Hepatocyte (in vitro differentiated cells): ENCODE results near the gene EPDR1. TPM values are rescaled to one million over a fixed set of nuclear protein-coding genes. Genes with fewer than 3 reads are reported as not detected.

Experiments
- DNase-seq: peaks from one replicate; pipeline ENCODE4 v3.0.0-alpha.2; 2016; ENCODE audit warnings: low spot score
- H2AFZ ChIP-seq: fragments of 200-600 bp; sonication (generic); 2 replicates; pipeline ENCODE4 v1.6.0; 2016; ENCODE audit warnings: antibody characterized with exemption, mild to moderate bottlenecking
- H3K27ac ChIP-seq: fragments of 200-600 bp; sonication (generic); 2 replicates; pipeline ENCODE4 v1.5.1; 2016; ENCODE audit warnings: mild to moderate bottlenecking
- H3K27me3 ChIP-seq: fragments of 200-600 bp; sonication (generic); 2 replicates; pipeline ENCODE4 v1.6.1; 2016
- H3K36me3 ChIP-seq: fragments of 200-600 bp; sonication (generic); replicated peaks from 2 replicates; pipeline ENCODE4 v1.5.1; 2016; ENCODE audit warnings: low read depth; ENCODE audit not compliant: insufficient read depth
- H3K4me1 ChIP-seq: fragments of 200-600 bp; sonication (generic); 2 replicates; pipeline ENCODE4 v1.5.1; 2016; ENCODE audit warnings: mild to moderate bottlenecking, moderate library complexity; ENCODE audit not compliant: insufficient read depth
- H3K4me2 ChIP-seq: fragments of 200-600 bp; sonication (generic); 2 replicates; pipeline ENCODE4 v1.6.0; 2016
- H3K4me3 ChIP-seq: fragments of 200-600 bp; sonication (generic); 2 replicates; pipeline ENCODE4 v1.5.1; 2016; ENCODE audit warnings: mild to moderate bottlenecking
- H3K79me2 ChIP-seq: fragments of 200-600 bp; sonication (generic); 2 replicates; pipeline ENCODE4 v1.6.0; 2017; ENCODE audit warnings: mild to moderate bottlenecking
- H3K9me2 ChIP-seq: fragments of 200-600 bp; sonication (generic); replicated peaks from 2 replicates; pipeline ENCODE4 v1.6.0; 2017; ENCODE audit warnings: mild to moderate bottlenecking; ENCODE audit not compliant: insufficient read depth
- H3K9me3 ChIP-seq: fragments of 200-600 bp; sonication (generic); 2 replicates; pipeline ENCODE4 v1.5.1; 2016; ENCODE audit warnings: low read depth, mild to moderate bottlenecking
- H4K20me1 ChIP-seq: fragments of 200-600 bp; sonication (generic); 2 replicates; pipeline ENCODE4 v1.6.0; 2016; ENCODE audit warnings: mild to moderate bottlenecking; ENCODE audit not compliant: insufficient read depth, poor library complexity, severe bottlenecking
- EZH2 ChIP-seq: fragments of 200-600 bp; sonication (generic); IDR thresholded peaks from 2 replicates; pipeline ENCODE4 v1.6.1; 2016; ENCODE audit warnings: antibody characterized with exemption, mild to moderate bottlenecking, borderline replicate concordance
- EZH2phosphoT487 ChIP-seq: fragments of 200-600 bp; sonication (generic); IDR thresholded peaks from one replicate; pipeline ENCODE4 v1.6.1; 2018; ENCODE audit warnings: antibody characterized with exemption, mild to moderate bottlenecking, low read depth, moderate library complexity; ENCODE audit not compliant: unreplicated experiment, severe bottlenecking
- WGBS: methylation state at CpG from one replicate; pipeline ENCODE4 v1.1.6; 2016; ENCODE audit warnings: low lambda C conversion rate; ENCODE audit errors: missing lambda C conversion rate; 5-methylcytosine and 5-hydroxymethylcytosine counted together
- polyA plus RNA-seq: library from polyadenylated mRNA; unstranded; fragments of >200 nt; fragmentation: Nextera tagmentation; extraction: Ambion mirVana; gene quantifications from 2 replicates; pipeline ENCODE4 v1.2.1, GENCODE V29; 2016
- total RNA-seq: library from RNA; depleted of rRNA; stranded (reverse); fragments of >200 nt; gene quantifications from 2 replicates; pipeline ENCODE4 v1.2.3, GENCODE V29; 2014
- TF ChIP-seq, protein P1 (sequence below): fragments of 200-600 bp; sonication (generic); IDR thresholded peaks from 2 replicates; pipeline ENCODE4 v1.5.1; 2016; ENCODE audit warnings: antibody characterized with exemption, mild to moderate bottlenecking; ENCODE audit not compliant: poor library complexity

Gene EPDR1
- total and polyA plus RNA-seq, 2 experiments from 2014 or later, result 6.8 to 12.2 TPM

DNA sequence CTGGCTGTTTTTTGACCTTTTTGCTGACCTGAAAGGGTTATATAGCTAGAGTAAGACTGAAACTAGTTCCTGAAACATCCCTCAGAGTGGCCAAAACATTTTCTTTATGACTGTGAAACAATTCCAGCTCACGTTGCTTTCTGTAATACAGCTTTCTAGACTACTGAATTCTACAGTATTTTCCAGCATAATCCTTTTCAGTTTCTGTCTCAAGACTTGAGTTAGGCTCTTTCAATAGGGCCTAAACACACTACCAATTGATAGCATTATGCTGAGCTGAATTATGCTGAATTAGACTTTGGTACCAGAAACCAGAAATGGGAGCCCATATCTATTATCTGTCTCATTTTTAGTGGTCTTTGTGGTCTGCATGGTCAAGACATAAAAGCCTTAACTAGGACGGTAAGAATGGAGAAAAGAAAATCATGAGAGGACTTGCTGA lies 72.6 kb downstream of the EPDR1 start:
- Histone ChIP-seq H3K4me3 (no peak overlapping the region), H2AFZ (no peak overlapping the region), H3K9me2 (no peaks in the 10 kb centered on the region), H3K9me3 (no peaks in the 10 kb centered on the region), H3K4me2 (no peak overlapping the region), H3K4me1 (no peaks in the 10 kb centered on the region), H3K79me2 (no peaks in the 10 kb centered on the region), H3K36me3 (no peaks in the 10 kb centered on the region), H4K20me1 (no peaks in the 10 kb centered on the region), H3K27ac (no peak overlapping the region), H3K27me3 (no peaks in the 10 kb centered on the region)
- no peak for TF ChIP-seq EZH2
- TF ChIP-seq EZH2phosphoT487, result no peak
- TF ChIP-seq, protein P1, sequence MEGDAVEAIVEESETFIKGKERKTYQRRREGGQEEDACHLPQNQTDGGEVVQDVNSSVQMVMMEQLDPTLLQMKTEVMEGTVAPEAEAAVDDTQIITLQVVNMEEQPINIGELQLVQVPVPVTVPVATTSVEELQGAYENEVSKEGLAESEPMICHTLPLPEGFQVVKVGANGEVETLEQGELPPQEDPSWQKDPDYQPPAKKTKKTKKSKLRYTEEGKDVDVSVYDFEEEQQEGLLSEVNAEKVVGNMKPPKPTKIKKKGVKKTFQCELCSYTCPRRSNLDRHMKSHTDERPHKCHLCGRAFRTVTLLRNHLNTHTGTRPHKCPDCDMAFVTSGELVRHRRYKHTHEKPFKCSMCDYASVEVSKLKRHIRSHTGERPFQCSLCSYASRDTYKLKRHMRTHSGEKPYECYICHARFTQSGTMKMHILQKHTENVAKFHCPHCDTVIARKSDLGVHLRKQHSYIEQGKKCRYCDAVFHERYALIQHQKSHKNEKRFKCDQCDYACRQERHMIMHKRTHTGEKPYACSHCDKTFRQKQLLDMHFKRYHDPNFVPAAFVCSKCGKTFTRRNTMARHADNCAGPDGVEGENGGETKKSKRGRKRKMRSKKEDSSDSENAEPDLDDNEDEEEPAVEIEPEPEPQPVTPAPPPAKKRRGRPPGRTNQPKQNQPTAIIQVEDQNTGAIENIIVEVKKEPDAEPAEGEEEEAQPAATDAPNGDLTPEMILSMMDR, result no peak
- 82% methylated on average over 2 of the region's 2 CpGs for WGBS
- no peak for DNase-seq

DNA sequence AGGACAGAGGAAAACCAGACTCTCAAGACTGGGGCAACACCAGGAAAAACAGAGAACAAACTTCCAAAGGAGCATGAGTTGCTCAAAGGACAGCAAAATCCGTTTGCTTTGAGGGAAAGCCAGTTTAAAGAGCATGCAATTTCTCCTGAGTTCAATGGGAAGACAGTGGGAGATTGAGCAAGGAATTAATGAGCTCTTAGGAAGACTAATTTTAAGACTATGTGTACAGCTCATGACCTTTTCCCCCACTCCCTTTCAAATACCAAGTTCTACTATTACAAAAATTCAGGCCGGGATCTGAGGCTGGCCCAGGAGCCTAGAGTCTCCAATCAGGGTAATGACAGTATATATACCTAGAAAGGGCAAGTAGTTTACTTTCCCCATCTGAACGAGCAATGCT lies 79.2 kb downstream of the EPDR1 start:
- no peaks in the 10 kb centered on the region for H3K79me2 ChIP-seq
- no peaks in the 10 kb centered on the region for H3K4me1 ChIP-seq
- H3K9me3 ChIP-seq, result no peaks in the 10 kb centered on the region
- H3K4me3 ChIP-seq, result no peak overlapping the region
- no peak for DNase-seq
- H3K4me2 ChIP-seq, result no peak overlapping the region
- no peaks in the 10 kb centered on the region for H3K27me3 ChIP-seq
- no peak overlapping the region for H2AFZ ChIP-seq
- no peak overlapping the region for H3K27ac ChIP-seq
- H4K20me1 ChIP-seq, result no peaks in the 10 kb centered on the region
- no peaks in the 10 kb centered on the region for H3K9me2 ChIP-seq
- 46% methylated on average over 3 of the region's 3 CpGs for WGBS
- TF ChIP-seq, protein P1, result no peak
- TF ChIP-seq EZH2phosphoT487 (no peak), EZH2 (no peak)
- H3K36me3 ChIP-seq, result no peaks in the 10 kb centered on the region

DNA sequence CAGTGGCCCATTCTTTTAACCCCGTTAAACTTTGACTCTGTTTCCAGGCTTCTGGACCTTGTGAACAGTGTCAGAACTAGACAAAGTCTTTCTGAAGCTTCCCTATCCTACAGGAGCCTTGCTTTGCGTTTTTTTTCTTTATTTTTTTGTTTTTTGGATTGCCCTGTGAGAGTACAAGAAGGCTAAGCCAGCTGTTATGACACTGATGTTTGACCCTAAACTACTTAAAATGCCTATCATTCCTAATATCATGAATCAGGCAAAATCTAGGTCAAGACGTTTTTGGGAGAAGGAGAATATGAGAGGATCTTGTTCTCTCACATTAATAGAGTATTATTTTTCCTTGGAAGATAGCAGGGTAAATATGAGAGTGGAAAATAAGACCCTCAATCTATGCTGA lies 79.8 kb downstream of the EPDR1 start:
- Histone ChIP-seq H3K79me2 (no peaks in the 10 kb centered on the region), H3K27ac (no peak overlapping the region), H3K4me2 (no peak overlapping the region)

More for the DNA sequence above, 79.8 kb downstream of the EPDR1 start:
- Histone ChIP-seq H3K4me1 (no peaks in the 10 kb centered on the region), H4K20me1 (no peaks in the 10 kb centered on the region), H3K36me3 (no peaks in the 10 kb centered on the region), H3K4me3 (no peak overlapping the region), H2AFZ (no peak overlapping the region), H3K9me3 (no peaks in the 10 kb centered on the region), H3K27me3 (no peaks in the 10 kb centered on the region), H3K9me2 (no peaks in the 10 kb centered on the region)
- WGBS, result 41% methylated on average over 3 of the region's 3 CpGs
- DNase-seq, result no peak
- no peak for TF ChIP-seq EZH2
- TF ChIP-seq EZH2phosphoT487, result no peak
- TF ChIP-seq, protein P1, result no peak

Other genes with a start within 250 kb of the EPDR1 start
- gene GPR141, start 236.9 kb upstream of the EPDR1 start, total RNA-seq, result not detected in 2 replicates
- gene GPR141, start 236.9 kb upstream of the EPDR1 start, polyA plus RNA-seq, result not detected in 2 replicates
- not detected in 2 replicates for gene NME8, start 72.0 kb upstream of the EPDR1 start, total RNA-seq
- 0.23 TPM in 1 of 2 replicates, not detected in the other for gene NME8, start 72.0 kb upstream of the EPDR1 start, polyA plus RNA-seq
- 1.1 and 1.8 TPM in 2 replicates for gene SFRP4, start 3.8 kb upstream of the EPDR1 start, total RNA-seq
- 1.2 and 1.3 TPM in 2 replicates for gene SFRP4, start 3.8 kb upstream of the EPDR1 start, polyA plus RNA-seq